HEK293 (cell line): ENCODE results near the gene MSRB1.
A peak's percentile ranks its signal among the peaks of the same experiment; 100 is the strongest.

Experiments
- CTCF ChIA-PET: fragments of 350-600 bp; formaldehyde crosslinking; extraction: SDS; loops from one replicate; lab custom pipeline; 2021; ENCODE audit warnings: antibody characterized with exemption; lab: Yijun Ruan, JAX
- POLR2A ChIA-PET: fragments of 300-600 bp; formaldehyde crosslinking; extraction: SDS; loops from one replicate; lab custom pipeline; 2020; ENCODE audit warnings: antibody characterized with exemption, inconsistent platforms; lab: Yijun Ruan, JAX
- H3K27ac ChIP-seq: fragments of 200-500 bp; sonication (Bioruptor generic); 2 replicates; pipeline ENCODE4 v1.5.1; 2014; ENCODE audit warnings: low read depth, low read length, control low read depth, inconsistent platforms; ENCODE audit errors: extremely low read depth
- H3K36me3 ChIP-seq, 2 experiments: fragments of 200-500 bp in 1 of 2; sonication (Bioruptor generic) in 1 of 2; 1 replicate in 1 of 2; 2 replicates in 1 of 2; pipeline ENCODE4 v1.5.1; 2014 to 2017; ENCODE audit warnings: inconsistent platforms in 2 of 2, low read length in 2 of 2; ENCODE audit not compliant: control insufficient read depth in 2 of 2, insufficient read depth in 1 of 2
- H3K4me1 ChIP-seq: fragments of 200-500 bp; sonication (Bioruptor generic); 2 replicates; pipeline ENCODE4 v1.5.1; 2014; ENCODE audit warnings: mild to moderate bottlenecking, low read length, inconsistent platforms; ENCODE audit not compliant: control insufficient read depth, insufficient read depth
- H3K4me3 ChIP-seq: 2 replicates; pipeline ENCODE4 v1.5.1; 2011; ENCODE audit warnings: low read depth, mild to moderate bottlenecking, control low read depth, low read length, moderate library complexity
- H3K9me3 ChIP-seq: fragments of 200-500 bp; sonication (Bioruptor generic); 2 replicates; pipeline ENCODE4 v1.5.1; 2014; ENCODE audit warnings: low read depth, low read length, inconsistent platforms; ENCODE audit not compliant: control insufficient read depth, insufficient read depth
- IKZF3 ChIP-seq: fragments of 450-650 bp; IDR thresholded peaks from 2 replicates; pipeline ENCODE4 v1.5.0; 2018; ENCODE audit warnings: missing biosample characterization, mild to moderate bottlenecking, missing genetic modification characterization, moderate library complexity
- SP2 ChIP-seq: fragments of 450-650 bp; formaldehyde crosslinking; IDR thresholded peaks from 2 replicates; pipeline ENCODE4 v1.5.1; 2016; ENCODE audit warnings: missing biosample characterization, missing genetic modification characterization
- TCF7L2 ChIP-seq: IDR thresholded peaks from 2 replicates; pipeline ENCODE4 v1.6.1; 2011; ENCODE audit warnings: low read depth, mild to moderate bottlenecking, inconsistent platforms, low read length, moderate library complexity, borderline replicate concordance
- ZNF121 ChIP-seq: fragments of 450-650 bp; formaldehyde crosslinking; IDR thresholded peaks from 2 replicates; pipeline ENCODE4 v1.5.1; 2016; ENCODE audit warnings: missing biosample characterization, missing genetic modification characterization
- ZNF174 ChIP-seq: fragments of 450-650 bp; formaldehyde crosslinking; IDR thresholded peaks from 2 replicates; pipeline ENCODE4 v1.5.0; 2017; ENCODE audit warnings: missing biosample characterization, mild to moderate bottlenecking, missing genetic modification characterization
- ZNF2 ChIP-seq: fragments of 450-650 bp; formaldehyde crosslinking; IDR thresholded peaks from 2 replicates; pipeline ENCODE4 v1.5.1; 2016; ENCODE audit warnings: missing biosample characterization, missing genetic modification characterization
- ZNF341 ChIP-seq: fragments of 450-650 bp; formaldehyde crosslinking; IDR thresholded peaks from 2 replicates; pipeline ENCODE4; 2016; ENCODE audit warnings: low read depth, missing biosample characterization, missing genetic modification characterization
- ZNF473 ChIP-seq: fragments of 450-650 bp; formaldehyde crosslinking; IDR thresholded peaks from 2 replicates; pipeline ENCODE4 v1.5.1; 2017; ENCODE audit warnings: missing biosample characterization, missing genetic modification characterization
- ZNF558 ChIP-seq: fragments of 450-650 bp; formaldehyde crosslinking; IDR thresholded peaks from 2 replicates; pipeline ENCODE4 v1.5.1; 2016; ENCODE audit warnings: missing biosample characterization, missing genetic modification characterization
- ZNF664 ChIP-seq: fragments of 450-650 bp; formaldehyde crosslinking; IDR thresholded peaks from 2 replicates; pipeline ENCODE4 v1.5.1; 2016; ENCODE audit warnings: missing biosample characterization, missing genetic modification characterization
- ZNF701 ChIP-seq: fragments of 450-650 bp; formaldehyde crosslinking; IDR thresholded peaks from 2 replicates; pipeline ENCODE4 v1.5.1; 2016; ENCODE audit warnings: missing biosample characterization, missing genetic modification characterization
- ZNF791 ChIP-seq: fragments of 450-650 bp; formaldehyde crosslinking; IDR thresholded peaks from 2 replicates; pipeline ENCODE4 v1.5.1; 2016; ENCODE audit warnings: missing biosample characterization, missing genetic modification characterization
- TF ChIP-seq, protein P1 (sequence below): fragments of 450-650 bp; formaldehyde crosslinking; IDR thresholded peaks from 2 replicates; pipeline ENCODE4 v1.5.1; 2016; ENCODE audit warnings: missing biosample characterization, missing genetic modification characterization
- TF ChIP-seq, protein P2 (sequence below): fragments of 450-650 bp; formaldehyde crosslinking; IDR thresholded peaks from 2 replicates; pipeline ENCODE4 v1.5.1; 2017; ENCODE audit warnings: missing biosample characterization, missing genetic modification characterization
- TF ChIP-seq, protein P3 (sequence below): fragments of 450-650 bp; formaldehyde crosslinking; IDR thresholded peaks from 2 replicates; pipeline ENCODE4 v1.5.1; 2017; ENCODE audit warnings: missing biosample characterization, missing genetic modification characterization
- TF ChIP-seq, protein P4 (sequence below): fragments of 450-650 bp; IDR thresholded peaks from 2 replicates; pipeline ENCODE4 v1.5.1; 2018; ENCODE audit warnings: missing biosample characterization, mild to moderate bottlenecking, missing genetic modification characterization

MSRB1 gene

DNA sequence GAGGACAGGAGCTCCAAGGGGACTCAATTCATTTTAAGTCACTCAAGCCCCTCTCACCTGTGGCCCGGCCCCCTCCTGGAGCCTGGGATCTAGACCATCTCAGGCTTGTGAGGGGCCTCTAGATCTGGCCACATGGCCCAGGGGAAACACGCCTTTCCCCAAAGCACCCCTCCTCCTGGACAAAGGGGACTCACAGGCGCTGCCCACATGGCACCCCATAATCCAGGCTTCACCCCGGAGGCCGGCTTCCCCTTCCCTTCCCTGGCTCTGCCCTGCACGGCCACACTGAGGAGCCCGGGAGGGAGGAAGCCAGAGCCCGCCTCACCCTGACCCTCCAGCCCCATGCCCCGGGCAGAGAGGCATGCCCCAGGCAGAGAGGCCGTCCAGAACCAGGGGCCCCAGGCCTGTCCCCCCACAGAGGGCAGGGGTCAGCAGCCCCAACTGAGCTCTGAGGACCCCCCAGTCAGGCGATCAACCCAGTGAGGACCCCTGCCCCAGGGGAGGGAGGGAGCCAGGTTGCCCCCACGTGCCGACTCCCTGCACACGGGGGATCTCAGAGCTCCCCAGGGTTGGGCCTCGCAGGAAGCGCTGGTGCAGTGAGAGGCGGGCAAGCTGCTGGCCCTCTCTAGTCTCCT lies 35.7 kb downstream of the MSRB1 start:
- Histone ChIP-seq H3K36me3 (no peaks in the 10 kb centered on the region), H3K4me1 (no peaks in the 10 kb centered on the region), H3K27ac (no peak overlapping the region), H3K4me3 (no peak overlapping the region), H3K9me3 (no peaks in the 10 kb centered on the region)
- no peak for TF ChIP-seq ZNF341 (tag by site-specific recombination)
- TF ChIP-seq TCF7L2 = no peak
- no peak for TF ChIP-seq IKZF3 (tag by site-specific recombination)
- TF ChIP-seq, protein P1, sequence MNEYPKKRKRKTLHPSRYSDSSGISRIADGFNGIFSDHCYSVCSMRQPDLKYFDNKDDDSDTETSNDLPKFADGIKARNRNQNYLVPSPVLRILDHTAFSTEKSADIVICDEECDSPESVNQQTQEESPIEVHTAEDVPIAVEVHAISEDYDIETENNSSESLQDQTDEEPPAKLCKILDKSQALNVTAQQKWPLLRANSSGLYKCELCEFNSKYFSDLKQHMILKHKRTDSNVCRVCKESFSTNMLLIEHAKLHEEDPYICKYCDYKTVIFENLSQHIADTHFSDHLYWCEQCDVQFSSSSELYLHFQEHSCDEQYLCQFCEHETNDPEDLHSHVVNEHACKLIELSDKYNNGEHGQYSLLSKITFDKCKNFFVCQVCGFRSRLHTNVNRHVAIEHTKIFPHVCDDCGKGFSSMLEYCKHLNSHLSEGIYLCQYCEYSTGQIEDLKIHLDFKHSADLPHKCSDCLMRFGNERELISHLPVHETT (tag by site-specific recombination) = no peak
- TF ChIP-seq ZNF558 (tag by site-specific recombination) = no peak
- TF ChIP-seq ZNF664 (tag by site-specific recombination) = no peak
- ChIA-PET POLR2A (no interaction called here), CTCF (interaction anchor here (1.8 kb wide), 1 partner anchor 16 kb away, joined by 6 read pairs; no protein-coding TSS in a partner anchor)

DNA sequence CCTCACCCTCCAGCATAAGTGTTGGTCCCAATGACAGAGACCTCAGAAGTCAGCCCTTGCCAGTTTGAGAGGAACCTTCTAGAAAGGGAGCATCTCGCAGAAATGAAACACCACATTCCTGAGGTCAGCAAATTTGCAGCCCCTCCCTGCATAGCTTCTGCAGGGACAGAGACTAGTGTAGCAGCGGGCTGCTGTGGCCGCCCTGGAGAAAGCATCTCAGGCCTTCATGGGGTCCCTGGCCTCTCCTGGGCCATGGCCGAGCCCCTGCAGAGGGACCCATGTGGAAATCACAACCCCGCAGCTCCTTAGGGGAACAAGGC lies 36.2 kb downstream of the MSRB1 start:
- CTCF ChIA-PET = interaction anchor here (0.7 to 1.3 kb wide), 2 partner anchors 22 to 48 kb away, joined by 3 read pairs; no protein-coding TSS in a partner anchor

DNA sequence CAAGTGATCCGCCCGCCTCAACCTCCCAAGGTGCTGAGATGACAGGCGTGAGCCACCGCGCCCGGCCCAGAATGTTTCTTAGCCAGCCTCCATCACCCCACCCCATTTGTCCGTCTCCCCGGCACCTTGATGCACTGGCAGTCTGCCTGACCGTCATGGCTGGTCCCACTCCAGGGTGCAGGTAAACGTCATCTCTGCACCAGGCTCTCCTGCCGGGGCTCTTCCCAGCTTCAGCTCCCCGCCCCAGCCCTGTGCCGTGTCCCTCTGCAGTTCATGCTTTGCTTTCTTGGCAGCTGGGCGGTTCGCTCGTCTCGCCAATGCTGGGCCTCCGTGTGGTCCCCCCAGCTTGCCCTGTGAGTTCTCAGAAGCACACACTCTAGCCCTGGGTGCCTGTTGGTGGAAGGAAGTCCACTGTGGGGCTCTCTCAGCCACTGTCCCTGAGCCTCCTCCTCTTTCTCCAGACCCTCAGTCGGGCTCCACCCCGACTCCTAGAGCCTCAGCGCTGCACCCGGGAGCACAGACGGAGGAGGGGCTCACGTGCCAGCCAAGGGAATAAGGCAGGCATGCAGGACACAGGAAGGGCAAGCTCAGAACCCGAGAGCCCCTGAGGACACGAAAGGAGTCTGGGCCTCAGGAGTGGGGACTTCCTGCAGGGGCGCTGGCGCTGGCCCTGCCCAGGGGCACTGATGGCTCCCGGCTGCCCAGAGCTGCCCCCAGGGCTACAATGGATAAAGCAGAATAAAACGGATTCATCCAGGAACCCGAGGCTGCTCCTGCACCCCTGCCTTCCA lies 36.7 kb downstream of the MSRB1 start:
- no peak overlapping the region for H3K27ac ChIP-seq
- no peaks in the 10 kb centered on the region for H3K36me3 ChIP-seq
- H3K9me3 ChIP-seq = no peaks in the 10 kb centered on the region
- H3K4me3 ChIP-seq = no peak overlapping the region
- no peaks in the 10 kb centered on the region for H3K4me1 ChIP-seq
- ChIA-PET CTCF (interaction anchor here (0.7 to 1.3 kb wide), 2 partner anchors 23 to 48 kb away, joined by 3 read pairs; no protein-coding TSS in a partner anchor), POLR2A (no interaction called here)
- TF ChIP-seq SP2 (tag by site-specific recombination) (peak; percentile 13; the same call in 1 of the 2 replicates), ZNF341 (tag by site-specific recombination) (peak; percentile 83), ZNF121 (tag by site-specific recombination) (no peak), ZNF701 (tag by site-specific recombination) (no peak), ZNF473 (tag by site-specific recombination) (no peak)
- TF ChIP-seq, protein P2, sequence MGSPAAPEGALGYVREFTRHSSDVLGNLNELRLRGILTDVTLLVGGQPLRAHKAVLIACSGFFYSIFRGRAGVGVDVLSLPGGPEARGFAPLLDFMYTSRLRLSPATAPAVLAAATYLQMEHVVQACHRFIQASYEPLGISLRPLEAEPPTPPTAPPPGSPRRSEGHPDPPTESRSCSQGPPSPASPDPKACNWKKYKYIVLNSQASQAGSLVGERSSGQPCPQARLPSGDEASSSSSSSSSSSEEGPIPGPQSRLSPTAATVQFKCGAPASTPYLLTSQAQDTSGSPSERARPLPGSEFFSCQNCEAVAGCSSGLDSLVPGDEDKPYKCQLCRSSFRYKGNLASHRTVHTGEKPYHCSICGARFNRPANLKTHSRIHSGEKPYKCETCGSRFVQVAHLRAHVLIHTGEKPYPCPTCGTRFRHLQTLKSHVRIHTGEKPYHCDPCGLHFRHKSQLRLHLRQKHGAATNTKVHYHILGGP (tag by site-specific recombination) = no peak
- TF ChIP-seq, all 188 proteins: peak for 2

More for the DNA sequence above, 36.2 kb downstream of the MSRB1 start:
- H3K4me1 ChIP-seq = no peaks in the 10 kb centered on the region
- POLR2A ChIA-PET = no interaction called here
- no peak for TF ChIP-seq ZNF2 (tag by site-specific recombination)
- TF ChIP-seq, protein P3, sequence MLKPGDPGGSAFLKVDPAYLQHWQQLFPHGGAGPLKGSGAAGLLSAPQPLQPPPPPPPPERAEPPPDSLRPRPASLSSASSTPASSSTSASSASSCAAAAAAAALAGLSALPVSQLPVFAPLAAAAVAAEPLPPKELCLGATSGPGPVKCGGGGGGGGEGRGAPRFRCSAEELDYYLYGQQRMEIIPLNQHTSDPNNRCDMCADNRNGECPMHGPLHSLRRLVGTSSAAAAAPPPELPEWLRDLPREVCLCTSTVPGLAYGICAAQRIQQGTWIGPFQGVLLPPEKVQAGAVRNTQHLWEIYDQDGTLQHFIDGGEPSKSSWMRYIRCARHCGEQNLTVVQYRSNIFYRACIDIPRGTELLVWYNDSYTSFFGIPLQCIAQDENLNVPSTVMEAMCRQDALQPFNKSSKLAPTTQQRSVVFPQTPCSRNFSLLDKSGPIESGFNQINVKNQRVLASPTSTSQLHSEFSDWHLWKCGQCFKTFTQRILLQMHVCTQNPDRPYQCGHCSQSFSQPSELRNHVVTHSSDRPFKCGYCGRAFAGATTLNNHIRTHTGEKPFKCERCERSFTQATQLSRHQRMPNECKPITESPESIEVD (tag by site-specific recombination) = no peak
- TF ChIP-seq, protein P4, sequence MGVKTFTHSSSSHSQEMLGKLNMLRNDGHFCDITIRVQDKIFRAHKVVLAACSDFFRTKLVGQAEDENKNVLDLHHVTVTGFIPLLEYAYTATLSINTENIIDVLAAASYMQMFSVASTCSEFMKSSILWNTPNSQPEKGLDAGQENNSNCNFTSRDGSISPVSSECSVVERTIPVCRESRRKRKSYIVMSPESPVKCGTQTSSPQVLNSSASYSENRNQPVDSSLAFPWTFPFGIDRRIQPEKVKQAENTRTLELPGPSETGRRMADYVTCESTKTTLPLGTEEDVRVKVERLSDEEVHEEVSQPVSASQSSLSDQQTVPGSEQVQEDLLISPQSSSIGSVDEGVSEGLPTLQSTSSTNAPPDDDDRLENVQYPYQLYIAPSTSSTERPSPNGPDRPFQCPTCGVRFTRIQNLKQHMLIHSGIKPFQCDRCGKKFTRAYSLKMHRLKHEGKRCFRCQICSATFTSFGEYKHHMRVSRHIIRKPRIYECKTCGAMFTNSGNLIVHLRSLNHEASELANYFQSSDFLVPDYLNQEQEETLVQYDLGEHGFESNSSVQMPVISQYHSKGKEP (tag by site-specific recombination) = no peak
- no peak for TF ChIP-seq ZNF174 (tag by site-specific recombination)
- no peak for TF ChIP-seq ZNF791 (tag by site-specific recombination)
- H3K36me3 ChIP-seq = no peaks in the 10 kb centered on the region
- no peak overlapping the region for H3K27ac ChIP-seq
- H3K9me3 ChIP-seq = no peaks in the 10 kb centered on the region
- no peak overlapping the region for H3K4me3 ChIP-seq
